Measurements from ENCODE around the gene SEMA4G.
"Not testable (repeated sequence)": the region's sequence is repeated elsewhere in the genome, so short reads cannot be mapped to it uniquely, and the experiment has no call there.

The SEMA4G gene

GRCh38 chr10:100963826-100964225 lies 5.5 kb upstream of the SEMA4G start:
- no peak for ATAC-seq (replicated peaks)
- no peaks in the 10 kb centered on the region for H3K9me3 Mint-ChIP-seq
- peaks cover 34% of the 10 kb centered on the region for H3K36me3 Mint-ChIP-seq (ENCODE audit: insufficient read depth)
- no peaks in the 10 kb centered on the region for H3K27me3 Mint-ChIP-seq
- DNase-seq: no peak
- H3K4me3 Mint-ChIP-seq: no peak overlapping the region
- peaks cover 6 to 8% of the 10 kb centered on the region in 2 donors for H3K4me1 Mint-ChIP-seq (ENCODE audit: low read depth in 2 of 2)
- H3K27ac Mint-ChIP-seq: no peak overlapping the region

GRCh38 chr10:100965820-100966219 lies 3.5 kb upstream of the SEMA4G start:
- Mint-ChIP-seq H3K4me3 (no peak overlapping the region), H3K4me1 (ENCODE audit: low read depth in 2 of 2) (peaks cover 9 to 18% of the 10 kb centered on the region in 2 donors), H3K36me3 (ENCODE audit: insufficient read depth) (peaks cover 22% of the 10 kb centered on the region), H3K27ac (no peak overlapping the region), H3K27me3 (no peaks in the 10 kb centered on the region), H3K9me3 (no peaks in the 10 kb centered on the region)
- ATAC-seq (replicated peaks): no peak
- DNase-seq: no peak

- no peak for DNase-seq
- no peak for ATAC-seq (replicated peaks)
- Mint-ChIP-seq H3K4me1 (ENCODE audit: low read depth in 2 of 2) (peaks cover 9 to 18% of the 10 kb centered on the region in 2 donors), H3K9me3 (no peaks in the 10 kb centered on the region), H3K36me3 (ENCODE audit: insufficient read depth) (peaks cover 14% of the 10 kb centered on the region), H3K27ac (no peak overlapping the region), H3K4me3 (no peak overlapping the region), H3K27me3 (no peaks in the 10 kb centered on the region)
Measured at GRCh38 chr10:100966887-100967286, 2.4 kb upstream of the SEMA4G start.

GRCh38 chr10:100967332-100967731 lies 2.0 kb upstream of the SEMA4G start:
- no peak for DNase-seq
- Mint-ChIP-seq H3K4me3 (no peak overlapping the region), H3K27me3 (no peaks in the 10 kb centered on the region), H3K27ac (no peak overlapping the region), H3K4me1 (ENCODE audit: low read depth in 2 of 2) (peaks cover 9 to 18% of the 10 kb centered on the region in 2 donors), H3K9me3 (no peaks in the 10 kb centered on the region), H3K36me3 (ENCODE audit: insufficient read depth) (peaks cover 10% of the 10 kb centered on the region)
- no peak for ATAC-seq (replicated peaks)

- H3K27me3 Mint-ChIP-seq: no peaks in the 10 kb centered on the region
- no peak for ATAC-seq (replicated peaks)
Measured at GRCh38 chr10:100968062-100968736, 1.1 kb upstream of the SEMA4G start.

GRCh38 chr10:100968863-100969186 lies 479 bp upstream of the SEMA4G start:
- Mint-ChIP-seq H3K36me3 (ENCODE audit: insufficient read depth) (peaks cover 6% of the 10 kb centered on the region), H3K27ac (peak overlapping the region in 1 of 2 donors; percentile 52), H3K4me3 (peak overlapping the region; percentile 62 to 68), H3K9me3 (no peaks in the 10 kb centered on the region), H3K4me1 (ENCODE audit: low read depth in 2 of 2) (peaks cover 9 to 18% of the 10 kb centered on the region in 2 donors), H3K27me3 (no peaks in the 10 kb centered on the region)
- ATAC-seq (replicated peaks) (no peak), DNase-seq (no peak)

More at GRCh38 chr10:100968062-100968736, 1.1 kb upstream of the SEMA4G start:
- peak overlapping the region; percentile 62 to 68 for H3K4me3 Mint-ChIP-seq
- H3K27ac Mint-ChIP-seq: peak overlapping the region in 1 of 2 donors; percentile 52
- no peaks in the 10 kb centered on the region for H3K9me3 Mint-ChIP-seq
- peaks cover 9 to 18% of the 10 kb centered on the region in 2 donors for H3K4me1 Mint-ChIP-seq (ENCODE audit: low read depth in 2 of 2)
- peaks cover 6% of the 10 kb centered on the region for H3K36me3 Mint-ChIP-seq (ENCODE audit: insufficient read depth)
- DNase-seq: no peak

- H3K27me3 Mint-ChIP-seq: no peaks in the 10 kb centered on the region
- peaks cover 9 to 18% of the 10 kb centered on the region in 2 donors for H3K4me1 Mint-ChIP-seq (ENCODE audit: low read depth in 2 of 2)
- peak overlapping the region; percentile 62 to 68 for H3K4me3 Mint-ChIP-seq
- no peak for DNase-seq
- H3K36me3 Mint-ChIP-seq (ENCODE audit: insufficient read depth): peaks cover 4% of the 10 kb centered on the region
- H3K27ac Mint-ChIP-seq: peak overlapping the region; percentile 25 to 83
- ATAC-seq (replicated peaks): peak; percentile 58
- no peaks in the 10 kb centered on the region for H3K9me3 Mint-ChIP-seq
Measured at GRCh38 chr10:100970076-100970913, 991 bp downstream of the SEMA4G start.

GRCh38 chr10:100970914-100971811 lies 1.9 kb downstream of the SEMA4G start:
- Mint-ChIP-seq H3K27ac (peak overlapping the region in 1 of 2 donors; percentile 83), H3K4me1 (ENCODE audit: low read depth in 2 of 2) (peaks cover 9 to 18% of the 10 kb centered on the region in 2 donors), H3K36me3 (ENCODE audit: insufficient read depth) (no peaks in the 10 kb centered on the region), H3K27me3 (no peaks in the 10 kb centered on the region), H3K9me3 (no peaks in the 10 kb centered on the region), H3K4me3 (peak overlapping the region; percentile 62 to 68)
- no peak for DNase-seq
- no peak for ATAC-seq (replicated peaks)

GRCh38 chr10:100972115-100972903 lies 3.0 kb downstream of the SEMA4G start:
- H3K36me3 Mint-ChIP-seq (ENCODE audit: insufficient read depth): peaks cover 5% of the 10 kb centered on the region
- H3K4me1 Mint-ChIP-seq (ENCODE audit: low read depth in 2 of 2): peaks cover 9 to 18% of the 10 kb centered on the region in 2 donors
- no peaks in the 10 kb centered on the region for H3K9me3 Mint-ChIP-seq
- H3K27ac Mint-ChIP-seq: no peak overlapping the region
- DNase-seq (no peak), ATAC-seq (replicated peaks) (no peak)
- no peak overlapping the region for H3K4me3 Mint-ChIP-seq
- no peaks in the 10 kb centered on the region for H3K27me3 Mint-ChIP-seq

- H3K9me3 Mint-ChIP-seq: no peaks in the 10 kb centered on the region
- DNase-seq (no peak), ATAC-seq (replicated peaks) (no peak)
- peaks cover 9 to 17% of the 10 kb centered on the region in 2 donors for H3K4me1 Mint-ChIP-seq (ENCODE audit: low read depth in 2 of 2)
- no peak overlapping the region for H3K4me3 Mint-ChIP-seq
- H3K27me3 Mint-ChIP-seq: no peaks in the 10 kb centered on the region
- no peak overlapping the region for H3K27ac Mint-ChIP-seq
- peaks cover 5% of the 10 kb centered on the region for H3K36me3 Mint-ChIP-seq (ENCODE audit: insufficient read depth)
Measured at GRCh38 chr10:100972904-100973535, 3.7 kb downstream of the SEMA4G start.

- not testable (repeated sequence) for H3K9me3 Mint-ChIP-seq; H3K27ac Mint-ChIP-seq; ATAC-seq (replicated peaks); H3K4me3 Mint-ChIP-seq; H3K4me1 Mint-ChIP-seq (ENCODE audit: low read depth in 2 of 2); DNase-seq; H3K27me3 Mint-ChIP-seq; H3K36me3 Mint-ChIP-seq (ENCODE audit: insufficient read depth)
Measured at GRCh38 chr10:100975397-100975796, 6.1 kb downstream of the SEMA4G start.

GRCh38 chr10:100976906-100977305 lies 7.6 kb downstream of the SEMA4G start:
- no peak for ATAC-seq (replicated peaks)
- H3K27ac Mint-ChIP-seq: peak overlapping the region; percentile 33 to 62
- no peak for DNase-seq
- no peaks in the 10 kb centered on the region for H3K9me3 Mint-ChIP-seq
- no peaks in the 10 kb centered on the region for H3K27me3 Mint-ChIP-seq
- H3K4me1 Mint-ChIP-seq (ENCODE audit: low read depth in 2 of 2): peaks cover 0 to 2% of the 10 kb centered on the region in 2 donors
- H3K36me3 Mint-ChIP-seq (ENCODE audit: insufficient read depth): peaks cover 14% of the 10 kb centered on the region
- H3K4me3 Mint-ChIP-seq: no peak overlapping the region

All from effector memory CD8-positive, alpha-beta T cell (primary cell).